Measurements from ENCODE around the gene PSAP.

PSAP gene

GRCh38 chr10:71807557-71808510 is 43.2 kb downstream of the PSAP start:
- no peak for DNase-seq (ENCODE audit: low read depth in 2 of 2)

GRCh38 chr10:71806704-71807556 is 44.1 kb downstream of the PSAP start:
- no peak for DNase-seq (ENCODE audit: low read depth in 2 of 2)

GRCh38 chr10:71805776-71806703 is 45.0 kb downstream of the PSAP start:
- no peak for DNase-seq (ENCODE audit: low read depth in 2 of 2)

- no peak for DNase-seq (ENCODE audit: low read depth in 2 of 2)
Measured at GRCh38 chr10:71804077-71804476, 47.0 kb downstream of the PSAP start.

GRCh38 chr10:71802715-71803488 is 48.1 kb downstream of the PSAP start:
- no peak for DNase-seq (ENCODE audit: low read depth in 2 of 2)

- DNase-seq (ENCODE audit: low read depth in 2 of 2), result no peak
Measured at GRCh38 chr10:71802235-71802634, 48.8 kb downstream of the PSAP start.

GRCh38 chr10:71801361-71801760 is 49.7 kb downstream of the PSAP start:
- DNase-seq (ENCODE audit: low read depth in 2 of 2), result no peak

GRCh38 chr10:71799608-71800453 is 51.2 kb downstream of the PSAP start:
- DNase-seq (ENCODE audit: low read depth in 2 of 2), result no peak

GRCh38 chr10:71799112-71799511 is 51.9 kb downstream of the PSAP start:
- DNase-seq (ENCODE audit: low read depth in 2 of 2), result no peak

- DNase-seq (ENCODE audit: low read depth in 2 of 2), result no peak
Measured at GRCh38 chr10:71798308-71798624, 52.8 kb downstream of the PSAP start.

- no peak for DNase-seq (ENCODE audit: low read depth in 2 of 2)
Measured at GRCh38 chr10:71797533-71798307, 53.3 kb downstream of the PSAP start.

GRCh38 chr10:71796749-71797405 is 54.2 kb downstream of the PSAP start:
- DNase-seq (ENCODE audit: low read depth in 2 of 2), result no peak

- DNase-seq (ENCODE audit: low read depth in 2 of 2), result no peak
Measured at GRCh38 chr10:71795248-71795647, 55.8 kb downstream of the PSAP start.

- DNase-seq (ENCODE audit: low read depth in 2 of 2), result no peak
Measured at GRCh38 chr10:71790749-71791440, 60.2 kb downstream of the PSAP start.

- DNase-seq (ENCODE audit: low read depth in 2 of 2), result no peak
Measured at GRCh38 chr10:71789871-71790270, 61.2 kb downstream of the PSAP start.

GRCh38 chr10:71788954-71789353 is 62.1 kb downstream of the PSAP start:
- no peak for DNase-seq (ENCODE audit: low read depth in 2 of 2)

GRCh38 chr10:71784679-71785272 is 66.3 kb downstream of the PSAP start:
- no peak for DNase-seq (ENCODE audit: low read depth in 2 of 2)

Measured in stimulated activated CD4-positive, alpha-beta T cell treated with anti-CD3 and anti-CD28 coated beads, Interleukin-1b, Interleukin-23, amount 100 ng/mL, for 1 hour (primary cell).